ENCODE data around the gene HLA-F.
A peak's percentile ranks its signal among the peaks of the same experiment; 100 is the strongest.

HLA-F gene

GRCh38 chr6:29723262-29723665 is at the start of gene HLA-F:
HLA-F (plus strand) TSS chr6:29723434; CDS start chr6:29723464, 30 bp downstream.
- peak; percentile 93 for DNase-seq

DNA sequence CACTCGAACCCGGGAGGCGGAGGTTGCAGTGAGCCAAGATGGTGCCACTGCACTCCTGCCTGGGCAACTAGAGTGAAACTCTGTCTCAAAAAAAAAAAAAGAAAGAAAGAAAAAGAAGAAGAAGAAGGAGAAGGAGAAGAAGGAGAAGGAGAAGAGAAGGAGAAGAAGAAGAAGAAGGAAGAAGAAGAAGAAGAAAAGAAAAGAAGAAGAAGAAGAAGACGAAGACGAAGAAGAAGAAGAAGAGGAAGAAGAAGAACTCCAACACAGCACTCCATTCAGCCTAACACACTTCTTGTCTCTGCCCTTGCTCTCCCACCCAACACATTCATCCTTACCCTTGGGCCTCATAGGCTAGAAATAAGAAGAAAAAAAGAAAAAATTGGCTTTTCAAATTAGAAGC is 49.2 kb upstream of the HLA-F start:
- DNase-seq, result no peak

GRCh38 chr6:29675561-29675960 is 47.7 kb upstream of the HLA-F start:
- no peak for DNase-seq

GRCh38 chr6:29676981-29677601 is 46.1 kb upstream of the HLA-F start:
- DNase-seq, result no peak

DNA sequence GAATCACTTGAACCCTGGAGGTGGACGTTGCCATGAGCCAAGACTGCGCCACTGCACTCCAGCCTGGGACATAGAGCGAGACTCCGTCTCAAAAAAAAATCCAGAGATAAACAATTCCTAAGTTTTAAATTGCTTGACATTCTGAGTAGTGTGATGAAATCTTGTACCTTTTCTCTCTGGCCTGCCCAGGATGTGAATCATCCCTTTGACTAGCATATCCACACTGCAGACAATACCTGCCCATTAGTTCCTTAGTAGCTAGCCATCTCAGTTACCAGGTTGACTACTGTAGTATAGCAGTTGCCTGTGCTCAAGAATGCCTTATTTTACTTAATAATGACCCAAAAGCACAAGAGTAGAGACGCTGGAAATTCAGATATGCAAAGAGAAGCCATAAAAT is 45.1 kb upstream of the HLA-F start:
- no peak for DNase-seq

GRCh38 chr6:29679962-29680361 is 43.3 kb upstream of the HLA-F start:
- no peak for DNase-seq

DNA sequence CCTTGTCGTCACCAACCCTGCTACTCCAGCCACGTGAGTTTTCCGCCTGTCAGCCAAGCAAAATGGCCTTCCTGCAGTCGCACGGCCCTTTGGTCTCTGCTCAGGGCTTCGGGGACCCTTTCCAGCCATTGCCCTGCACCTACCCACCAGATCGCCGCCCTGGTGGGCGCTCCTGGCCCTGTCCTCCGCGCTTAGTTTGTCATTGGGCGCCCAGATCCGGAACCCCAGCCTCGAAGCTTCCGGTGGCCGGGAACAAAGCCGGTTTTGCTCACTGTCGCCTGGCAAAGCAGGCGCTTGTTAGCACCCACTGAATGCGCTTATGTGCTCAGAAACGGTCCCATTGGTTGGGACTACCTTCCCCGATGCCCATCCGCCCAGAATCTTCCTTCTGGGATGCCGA is 42.8 kb upstream of the HLA-F start:
- DNase-seq, result no peak

DNA sequence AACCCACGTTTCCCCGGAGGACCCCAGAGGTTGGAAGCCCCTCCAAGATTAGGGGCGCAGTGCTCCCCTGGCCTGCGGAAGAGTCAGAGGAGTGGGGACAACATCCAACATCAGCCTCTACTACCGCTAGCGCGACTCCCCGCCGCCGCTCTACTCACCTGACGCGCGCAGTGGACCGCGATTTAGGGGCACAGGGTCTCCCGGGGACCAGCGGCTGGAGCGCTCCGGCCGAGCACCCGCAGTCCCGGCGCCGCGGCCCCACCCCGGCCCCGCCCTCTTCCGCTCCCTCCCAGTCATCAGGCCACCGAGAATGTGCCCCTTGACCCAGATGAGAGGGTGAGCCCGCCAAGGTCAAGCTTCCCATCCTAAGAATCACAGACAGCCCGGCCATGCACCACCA is 42.3 kb upstream of the HLA-F start, which contains the start of gene ZFP57:
TSS of gene ZFP57 (minus strand) at position 249 of the 400 bp plus-strand sequence. CDS start 4,149 bp downstream, outside the sequence.
- DNase-seq, result no peak

DNA sequence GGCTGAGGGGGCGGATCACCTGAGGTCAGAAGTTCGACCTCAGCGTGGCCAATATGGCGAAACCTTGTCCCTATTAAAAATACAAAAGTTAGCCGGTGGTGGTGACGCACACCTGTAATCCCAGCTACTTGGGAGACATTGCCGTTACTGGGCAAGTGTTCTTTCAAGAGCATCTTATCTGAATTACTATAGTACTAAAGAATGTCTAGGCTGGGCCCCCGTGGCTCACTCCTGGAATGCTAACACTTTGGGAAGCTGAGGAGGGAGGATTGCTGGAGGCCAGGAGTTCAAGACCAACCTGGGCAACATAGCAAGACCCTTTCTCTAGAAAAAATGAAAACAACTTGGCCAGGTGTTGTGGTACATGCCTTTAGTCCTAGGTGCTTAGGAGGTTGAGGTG is 41.4 kb upstream of the HLA-F start:
- DNase-seq, result no peak

GRCh38 chr6:29685718-29686326 is 37.4 kb upstream of the HLA-F start:
- DNase-seq, result no peak

- no peak for DNase-seq
Observed at GRCh38 chr6:29694637-29695036, 28.6 kb upstream of the HLA-F start.

GRCh38 chr6:29696147-29697125 is 26.8 kb upstream of the HLA-F start:
- no peak for DNase-seq

DNA sequence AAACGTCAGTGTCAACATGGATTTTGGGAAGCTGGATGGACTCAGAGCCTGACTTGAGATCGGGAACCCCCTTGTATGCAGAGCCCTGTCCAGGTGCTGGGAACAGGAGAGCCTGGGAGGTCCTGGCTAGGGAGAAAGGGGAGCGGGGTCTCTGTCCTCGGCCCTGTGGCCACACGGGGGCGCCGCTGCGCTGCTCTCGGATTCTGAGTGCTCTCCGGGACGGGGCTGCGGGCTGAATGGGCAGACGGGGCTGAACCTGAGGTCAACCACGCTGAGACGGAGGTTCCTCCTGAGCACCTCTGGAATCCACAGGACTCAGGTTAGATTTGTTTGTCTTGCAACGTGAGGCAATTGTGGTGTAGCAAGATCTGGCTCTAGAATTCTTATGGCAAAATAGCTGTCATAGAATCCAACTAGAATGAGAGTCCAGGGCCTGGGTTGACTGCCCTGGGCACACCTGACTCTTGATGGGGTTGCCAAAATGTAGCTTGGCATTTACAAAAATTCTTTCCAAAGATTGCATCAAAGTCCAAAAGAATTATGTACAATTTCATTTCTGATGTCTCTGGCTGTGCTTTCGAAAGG is 20.6 kb upstream of the HLA-F start:
- DNase-seq, result peak; percentile 62

- no peak for DNase-seq
Observed at GRCh38 chr6:29705389-29706231, 17.6 kb upstream of the HLA-F start.

GRCh38 chr6:29708432-29709179 is 14.6 kb upstream of the HLA-F start:
- peak; percentile 65 for DNase-seq

DNA sequence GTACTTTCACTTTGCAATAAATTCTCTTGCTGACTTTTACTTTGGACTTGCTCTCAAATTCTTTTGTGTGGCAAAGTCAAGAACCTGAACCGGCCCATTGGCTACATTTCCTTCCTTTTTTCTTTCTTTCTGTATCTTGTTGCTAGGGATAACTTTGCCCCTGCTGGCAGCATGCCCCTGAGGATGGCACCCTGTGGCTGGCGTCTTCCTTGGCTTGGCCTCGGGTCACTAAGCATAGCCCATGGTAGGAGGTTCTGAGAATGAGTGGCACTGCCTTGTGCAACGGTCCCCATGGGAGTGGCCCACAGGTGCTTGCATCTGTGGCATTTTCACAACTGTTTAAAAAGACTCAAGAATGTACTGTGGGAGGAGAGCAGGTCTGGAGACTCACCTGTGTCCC is 14.0 kb upstream of the HLA-F start:
- DNase-seq, result no peak

DNA sequence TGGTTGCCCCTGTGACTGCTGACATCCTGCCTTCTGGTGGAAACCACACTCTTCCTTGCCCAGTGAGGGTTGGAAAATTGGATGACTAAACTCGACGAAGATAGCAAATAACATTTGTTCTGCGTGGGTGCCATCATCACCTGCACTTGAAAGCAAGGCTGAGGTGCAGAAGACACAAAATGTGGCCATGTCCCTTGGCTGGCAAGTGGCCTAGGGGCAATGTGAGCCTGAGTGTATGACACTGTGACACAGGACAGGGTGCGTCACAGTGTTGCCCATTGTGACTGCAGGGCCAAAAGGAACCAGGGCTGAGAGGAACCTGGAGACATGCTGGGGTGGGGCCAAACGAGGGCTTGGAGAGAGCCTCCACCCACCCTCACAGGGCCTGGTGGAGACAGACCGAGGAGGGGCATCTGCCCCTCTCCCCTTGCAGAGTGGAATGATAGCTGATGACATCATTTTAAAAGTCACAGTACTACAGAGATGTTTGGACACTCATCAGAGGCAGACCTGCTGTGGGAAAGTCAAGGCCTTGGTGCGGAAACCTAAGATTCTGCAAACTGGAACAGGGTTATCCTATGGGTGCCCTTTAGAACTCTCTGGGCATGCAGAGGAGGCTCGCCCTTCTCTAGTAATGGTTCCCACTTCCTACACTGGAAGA is 12.8 kb upstream of the HLA-F start:
- DNase-seq, result no peak

- peak; percentile 34 for DNase-seq
Observed at GRCh38 chr6:29720863-29721262, 2.4 kb upstream of the HLA-F start.

GRCh38 chr6:29723666-29724588 is 693 bp downstream of the HLA-F start:
- DNase-seq, result peak; percentile 81
